Endothelial cell (in vitro differentiated cells): ENCODE results near the gene MICU1. TPM values are rescaled to one million over a fixed set of nuclear protein-coding genes. Genes with fewer than 3 reads are reported as not detected.

Experiments used
- DNase-seq: peaks from one replicate; pipeline ENCODE4 v3.0.0; 2021; ENCODE audit warnings: low spot score
- H3K27ac Mint-ChIP-seq: one replicate; pipeline ENCODE4 v1.8.0; 2021; ENCODE audit warnings: mixed read lengths, inconsistent platforms; ENCODE audit not compliant: unreplicated experiment
- H3K27me3 Mint-ChIP-seq: one replicate; pipeline ENCODE4 v1.8.0; 2021; ENCODE audit warnings: mild to moderate bottlenecking, moderate library complexity, mixed read lengths, inconsistent platforms; ENCODE audit not compliant: unreplicated experiment
- H3K36me3 Mint-ChIP-seq: one replicate; pipeline ENCODE4 v1.8.0; 2021; ENCODE audit warnings: mild to moderate bottlenecking, low read depth, mixed read lengths, inconsistent platforms; ENCODE audit not compliant: unreplicated experiment
- H3K4me1 Mint-ChIP-seq: one replicate; pipeline ENCODE4 v1.8.0; 2021; ENCODE audit warnings: mild to moderate bottlenecking, mixed read lengths, inconsistent platforms; ENCODE audit not compliant: unreplicated experiment
- H3K4me3 Mint-ChIP-seq: one replicate; pipeline ENCODE4 v1.8.0; 2021; ENCODE audit warnings: mild to moderate bottlenecking, mixed read lengths, inconsistent platforms; ENCODE audit not compliant: unreplicated experiment
- H3K9me3 Mint-ChIP-seq: one replicate; pipeline ENCODE4 v1.8.0; 2021; ENCODE audit warnings: mixed read lengths, inconsistent platforms; ENCODE audit not compliant: unreplicated experiment
- CTCF ChIP-seq: fragments of 200-600 bp; sonication (generic); IDR thresholded peaks from one replicate; pipeline ENCODE4 v1.5.0; 2021; ENCODE audit warnings: antibody characterized with exemption; ENCODE audit not compliant: unreplicated experiment
- total RNA-seq: library from RNA; stranded (reverse); fragmentation: NEBNext Ultra II Directional; extraction: Animal tissue kit (Norgen Biotek cat#: 25700); gene quantifications from one replicate; pipeline ENCODE4 v1.2.1, GENCODE V29; 2021; ENCODE audit not compliant: unreplicated experiment

The MICU1 gene
- total RNA-seq, 1 donor from 2014 or later: 39.9 TPM

DNA sequence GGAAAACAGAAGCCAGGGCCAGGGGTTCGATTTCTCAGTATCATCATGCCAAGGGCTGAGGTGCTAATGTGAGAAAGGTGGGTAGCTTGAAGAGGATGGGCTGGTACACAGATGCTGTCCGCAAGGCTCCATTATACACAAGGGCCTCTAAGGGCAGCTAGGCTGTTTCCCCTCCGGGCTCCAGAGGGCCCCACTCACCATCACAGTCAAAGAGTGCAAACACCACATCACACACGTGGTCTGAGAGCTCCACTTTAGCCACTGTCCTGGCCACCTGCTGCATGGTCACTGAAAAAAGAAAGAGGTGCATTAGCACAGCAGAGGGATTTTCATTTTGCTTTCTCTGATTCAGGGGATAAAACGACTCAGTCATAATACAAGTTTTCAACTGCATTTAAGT is 250.3 kb downstream of the MICU1 start:
- no peak for DNase-seq
- Mint-ChIP-seq H3K27ac (no peak overlapping the region), H3K4me3 (no peak overlapping the region), H3K36me3 (peaks cover 10% of the 10 kb centered on the region), H3K4me1 (peaks cover 8% of the 10 kb centered on the region), H3K9me3 (no peaks in the 10 kb centered on the region), H3K27me3 (no peaks in the 10 kb centered on the region)
- no peak for TF ChIP-seq CTCF

GRCh38 chr10:72375173-72375572 is 250.7 kb downstream of the MICU1 start:
- peaks cover 8% of the 10 kb centered on the region for H3K4me1 Mint-ChIP-seq
- no peak for TF ChIP-seq CTCF
- H3K4me3 Mint-ChIP-seq: no peak overlapping the region
- H3K36me3 Mint-ChIP-seq: peaks cover 10% of the 10 kb centered on the region
- no peaks in the 10 kb centered on the region for H3K27me3 Mint-ChIP-seq
- no peaks in the 10 kb centered on the region for H3K9me3 Mint-ChIP-seq
- H3K27ac Mint-ChIP-seq: no peak overlapping the region
- DNase-seq: no peak

DNA sequence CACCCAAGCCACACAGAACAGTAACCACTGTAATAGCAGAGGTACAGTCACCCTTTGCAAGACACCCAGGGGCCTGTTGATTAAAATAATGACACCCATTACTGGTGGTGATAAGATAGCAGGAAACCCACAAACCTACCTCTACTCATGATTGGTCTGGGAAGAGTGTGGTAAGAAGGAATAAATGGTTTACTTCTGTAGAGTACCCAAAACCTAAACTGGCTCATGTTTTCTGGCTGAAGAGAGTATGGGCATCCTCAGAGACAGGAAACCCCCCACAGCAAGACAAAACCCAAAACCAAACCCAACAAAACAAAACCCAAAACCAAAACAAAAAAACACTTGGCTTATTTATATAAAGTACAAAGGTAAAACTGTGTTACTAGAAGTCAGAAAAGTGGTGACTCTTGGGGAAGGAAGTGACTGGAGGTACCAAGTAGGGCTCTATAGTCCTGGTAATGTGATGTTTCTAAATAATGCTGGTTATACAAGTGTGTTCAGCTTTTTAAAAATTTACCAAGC is 255.6 kb downstream of the MICU1 start:
- Mint-ChIP-seq H3K27ac (no peak overlapping the region), H3K4me3 (no peak overlapping the region), H3K4me1 (no peaks in the 10 kb centered on the region), H3K36me3 (peaks cover 12% of the 10 kb centered on the region), H3K27me3 (peaks cover 3% of the 10 kb centered on the region), H3K9me3 (no peaks in the 10 kb centered on the region)
- no peak for DNase-seq
- TF ChIP-seq CTCF: no peak

- H3K36me3 Mint-ChIP-seq: peaks cover 16% of the 10 kb centered on the region
- H3K27me3 Mint-ChIP-seq: peaks cover 4% of the 10 kb centered on the region
- H3K4me1 Mint-ChIP-seq: peaks cover 4% of the 10 kb centered on the region
- no peak overlapping the region for H3K27ac Mint-ChIP-seq
- no peak overlapping the region for H3K4me3 Mint-ChIP-seq
- no peak for DNase-seq
- TF ChIP-seq CTCF: no peak
- H3K9me3 Mint-ChIP-seq: no peaks in the 10 kb centered on the region
These were observed 258.4 kb downstream of the MICU1 start for GRCh38 chr10:72367301-72367960.

DNA sequence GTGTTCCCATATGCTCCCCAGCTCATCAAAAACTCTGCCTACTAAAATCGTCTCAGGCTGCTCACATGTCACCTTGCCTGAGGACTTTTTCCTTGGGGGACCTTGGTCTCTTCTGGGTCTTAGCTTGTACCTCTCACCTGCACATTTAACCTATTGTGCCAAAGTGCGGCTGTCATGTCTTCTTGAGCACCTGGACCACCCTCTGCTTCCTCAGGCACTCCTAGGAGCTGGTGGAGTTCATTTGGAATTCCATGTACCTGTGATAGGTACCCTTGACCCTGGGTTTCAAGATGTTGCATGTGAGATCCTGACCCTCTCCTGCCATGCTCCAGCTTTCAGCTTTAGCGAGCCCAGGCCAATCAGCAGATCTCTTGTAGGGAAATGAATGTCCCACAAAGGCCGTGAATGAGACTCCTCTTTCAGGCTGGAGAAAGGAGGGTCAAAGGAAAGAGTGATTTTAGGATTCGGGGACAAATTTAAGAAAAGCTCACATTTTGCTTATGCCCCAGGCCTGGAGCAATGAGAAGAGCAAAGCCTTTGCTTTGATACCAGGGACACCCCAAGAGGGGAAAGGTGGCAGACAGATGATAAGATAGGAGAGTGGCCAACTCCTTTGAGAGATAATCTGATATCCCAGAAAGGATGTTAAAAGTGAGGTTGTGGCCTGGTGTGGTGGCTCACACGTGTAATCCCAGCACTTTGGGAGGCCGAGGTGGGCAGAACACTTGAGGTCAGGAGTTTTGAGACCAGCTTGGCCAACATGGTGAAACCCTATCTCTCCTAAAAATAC is 260.6 kb downstream of the MICU1 start:
- DNase-seq: no peak
- H3K27ac Mint-ChIP-seq: peak overlapping the region; percentile 20
- H3K4me3 Mint-ChIP-seq: no peak overlapping the region
- no peak for TF ChIP-seq CTCF
- peaks cover 4% of the 10 kb centered on the region for H3K4me1 Mint-ChIP-seq
- peaks cover 16% of the 10 kb centered on the region for H3K36me3 Mint-ChIP-seq
- H3K9me3 Mint-ChIP-seq: no peaks in the 10 kb centered on the region
- peaks cover 4% of the 10 kb centered on the region for H3K27me3 Mint-ChIP-seq
